Measurements from ENCODE around the gene DHX57. TPM values are rescaled to one million over a fixed set of nuclear protein-coding genes. Genes with fewer than 3 reads are reported as not detected.

Gene DHX57
- total and polyA plus RNA-seq, 5 donors from 2014 or later = 6.2 to 18.0 (median 7.6) TPM

- Histone ChIP-seq H3K4me1 (ENCODE audit: control insufficient read depth, insufficient read depth, low read length, poor library complexity, severe bottlenecking) (peaks cover 15% of the 10 kb centered on the region), H3K9me3 (ENCODE audit: control insufficient read depth in 2 of 2, low read length in 2 of 2) (no peaks in the 10 kb centered on the region), H3K36me3 (ENCODE audit: control insufficient read depth, insufficient read depth, low read length) (no peaks in the 10 kb centered on the region), H3K4me3 (ENCODE audit: low read depth, low read length) (no peak overlapping the region), H3K27ac (ENCODE audit: insufficient read depth, low read length, poor library complexity, severe bottlenecking) (no peak overlapping the region), H3K27me3 (ENCODE audit: control insufficient read depth, insufficient read depth, low read length) (no peaks in the 10 kb centered on the region)
- ATAC-seq (ENCODE audit: low read depth in 2 of 2) = no peak
- Mint-ChIP-seq H3K36me3 (no peaks in the 10 kb centered on the region), H3K4me3 (no peak overlapping the region), H3K9me3 (peaks cover 0 to 2% (median 0%) of the 10 kb centered on the region in 7 donors), H3K27me3 (no peaks in the 10 kb centered on the region), H3K4me1 (peaks cover 7 to 17% (median 15%) of the 10 kb centered on the region in 4 donors), H3K27ac (no peak overlapping the region)
- DNase-seq = no peak
Observed at GRCh38 chr2:38907242-38907641, 31.5 kb upstream of the DHX57 start.

GRCh38 chr2:38905251-38905650 lies 29.5 kb upstream of the DHX57 start:
- no peaks in the 10 kb centered on the region for H3K36me3 ChIP-seq (ENCODE audit: control insufficient read depth, insufficient read depth, low read length)
- H3K27me3 ChIP-seq (ENCODE audit: control insufficient read depth, insufficient read depth, low read length) = no peaks in the 10 kb centered on the region
- no peak for DNase-seq
- ATAC-seq (ENCODE audit: low read depth in 2 of 2) = no peak
- Mint-ChIP-seq H3K4me3 (no peak overlapping the region), H3K36me3 (no peaks in the 10 kb centered on the region), H3K27me3 (no peaks in the 10 kb centered on the region), H3K9me3 (peaks cover 0 to 2% (median 0%) of the 10 kb centered on the region in 7 donors), H3K27ac (peak overlapping the region in 1 of 3 donors; percentile 27), H3K4me1 (peaks cover 7 to 17% (median 15%) of the 10 kb centered on the region in 4 donors)
- H3K9me3 ChIP-seq (ENCODE audit: control insufficient read depth in 2 of 2, low read length in 2 of 2) = no peaks in the 10 kb centered on the region
- H3K4me3 ChIP-seq (ENCODE audit: low read depth, low read length) = no peak overlapping the region
- no peak overlapping the region for H3K27ac ChIP-seq (ENCODE audit: insufficient read depth, low read length, poor library complexity, severe bottlenecking)
- peaks cover 15% of the 10 kb centered on the region for H3K4me1 ChIP-seq (ENCODE audit: control insufficient read depth, insufficient read depth, low read length, poor library complexity, severe bottlenecking)

GRCh38 chr2:38900726-38901125 lies 25.0 kb upstream of the DHX57 start:
- no peaks in the 10 kb centered on the region for H3K9me3 ChIP-seq (ENCODE audit: control insufficient read depth in 2 of 2, low read length in 2 of 2)

GRCh38 chr2:38898256-38898655 lies 22.5 kb upstream of the DHX57 start:
- no peak overlapping the region for H3K4me3 ChIP-seq (ENCODE audit: low read depth, low read length)
- Mint-ChIP-seq H3K9me3 (peaks cover 0 to under 1% (median 0%) of the 10 kb centered on the region in 7 donors), H3K4me1 (no peaks in the 10 kb centered on the region), H3K36me3 (no peaks in the 10 kb centered on the region), H3K27me3 (no peaks in the 10 kb centered on the region), H3K4me3 (no peak overlapping the region), H3K27ac (no peak overlapping the region)
- no peaks in the 10 kb centered on the region for H3K4me1 ChIP-seq (ENCODE audit: control insufficient read depth, insufficient read depth, low read length, poor library complexity, severe bottlenecking)
- ATAC-seq (ENCODE audit: low read depth in 2 of 2) (no peak), DNase-seq (no peak)
- H3K9me3 ChIP-seq (ENCODE audit: control insufficient read depth in 2 of 2, low read length in 2 of 2) = no peaks in the 10 kb centered on the region
- no peaks in the 10 kb centered on the region for H3K36me3 ChIP-seq (ENCODE audit: control insufficient read depth, insufficient read depth, low read length)
- no peaks in the 10 kb centered on the region for H3K27me3 ChIP-seq (ENCODE audit: control insufficient read depth, insufficient read depth, low read length)
- no peak overlapping the region for H3K27ac ChIP-seq (ENCODE audit: insufficient read depth, low read length, poor library complexity, severe bottlenecking)

More at GRCh38 chr2:38900726-38901125, 25.0 kb upstream of the DHX57 start:
- no peaks in the 10 kb centered on the region for H3K27me3 Mint-ChIP-seq
- DNase-seq (no peak), ATAC-seq (ENCODE audit: low read depth in 2 of 2) (no peak)
- Histone ChIP-seq H3K4me3 (ENCODE audit: low read depth, low read length) (no peak overlapping the region), H3K27me3 (ENCODE audit: control insufficient read depth, insufficient read depth, low read length) (no peaks in the 10 kb centered on the region), H3K4me1 (ENCODE audit: control insufficient read depth, insufficient read depth, low read length, poor library complexity, severe bottlenecking) (no peaks in the 10 kb centered on the region), H3K36me3 (ENCODE audit: control insufficient read depth, insufficient read depth, low read length) (no peaks in the 10 kb centered on the region), H3K27ac (ENCODE audit: insufficient read depth, low read length, poor library complexity, severe bottlenecking) (no peak overlapping the region)
- no peaks in the 10 kb centered on the region for H3K36me3 Mint-ChIP-seq
- H3K4me3 Mint-ChIP-seq = no peak overlapping the region
- H3K4me1 Mint-ChIP-seq = no peaks in the 10 kb centered on the region
- no peak overlapping the region for H3K27ac Mint-ChIP-seq
- H3K9me3 Mint-ChIP-seq = peaks cover 0 to 2% (median 0%) of the 10 kb centered on the region in 7 donors

GRCh38 chr2:38892819-38893218 lies 17.1 kb upstream of the DHX57 start:
- Histone ChIP-seq H3K9me3 (ENCODE audit: control insufficient read depth in 2 of 2, low read length in 2 of 2) (no peaks in the 10 kb centered on the region), H3K4me3 (ENCODE audit: low read depth, low read length) (no peak overlapping the region), H3K27ac (ENCODE audit: insufficient read depth, low read length, poor library complexity, severe bottlenecking) (no peak overlapping the region), H3K27me3 (ENCODE audit: control insufficient read depth, insufficient read depth, low read length) (no peaks in the 10 kb centered on the region), H3K36me3 (ENCODE audit: control insufficient read depth, insufficient read depth, low read length) (no peaks in the 10 kb centered on the region), H3K4me1 (ENCODE audit: control insufficient read depth, insufficient read depth, low read length, poor library complexity, severe bottlenecking) (no peaks in the 10 kb centered on the region)
- H3K4me3 Mint-ChIP-seq = no peak overlapping the region
- DNase-seq (no peak), ATAC-seq (ENCODE audit: low read depth in 2 of 2) (no peak)
- no peaks in the 10 kb centered on the region for H3K36me3 Mint-ChIP-seq
- H3K27ac Mint-ChIP-seq = no peak overlapping the region
- peaks cover 6% of the 10 kb centered on the region for H3K27me3 Mint-ChIP-seq
- peaks cover 0 to 2% (median 0%) of the 10 kb centered on the region in 7 donors for H3K9me3 Mint-ChIP-seq
- H3K4me1 Mint-ChIP-seq = no peaks in the 10 kb centered on the region

GRCh38 chr2:38889575-38889974 lies 13.8 kb upstream of the DHX57 start, which contains the start of gene ARHGEF33:
Gene ARHGEF33, plus strand, starts transcription at chr2:38889875. Its CDS starts 29,573 bp downstream, at chr2:38919448.
- no peaks in the 10 kb centered on the region for H3K36me3 ChIP-seq (ENCODE audit: control insufficient read depth, insufficient read depth, low read length)
- H3K9me3 Mint-ChIP-seq = peaks cover 0 to 2% (median 0%) of the 10 kb centered on the region in 7 donors
- H3K4me3 Mint-ChIP-seq = no peak within 1 kb of the TSS
- H3K4me1 Mint-ChIP-seq = no peaks in the 10 kb centered on the region
- H3K27ac Mint-ChIP-seq = no peak within 1 kb of the TSS
- peaks cover 3% of the 10 kb centered on the region for H3K36me3 Mint-ChIP-seq
- DNase-seq (no peak), ATAC-seq (ENCODE audit: low read depth in 2 of 2) (no peak)
- peaks cover 6% of the 10 kb centered on the region for H3K27me3 Mint-ChIP-seq
- H3K27me3 ChIP-seq (ENCODE audit: control insufficient read depth, insufficient read depth, low read length) = no peaks in the 10 kb centered on the region
- no peak within 1 kb of the TSS for H3K4me3 ChIP-seq (ENCODE audit: low read depth, low read length)
- H3K9me3 ChIP-seq (ENCODE audit: control insufficient read depth in 2 of 2, low read length in 2 of 2) = no peaks in the 10 kb centered on the region
- no peak within 1 kb of the TSS for H3K27ac ChIP-seq (ENCODE audit: insufficient read depth, low read length, poor library complexity, severe bottlenecking)
- no peaks in the 10 kb centered on the region for H3K4me1 ChIP-seq (ENCODE audit: control insufficient read depth, insufficient read depth, low read length, poor library complexity, severe bottlenecking)

GRCh38 chr2:38889045-38889444 lies 13.3 kb upstream of the DHX57 start:
- no peak overlapping the region for H3K4me3 ChIP-seq (ENCODE audit: low read depth, low read length)
- peaks cover 0 to 2% (median 0%) of the 10 kb centered on the region in 7 donors for H3K9me3 Mint-ChIP-seq
- H3K27ac Mint-ChIP-seq = no peak overlapping the region
- H3K4me1 ChIP-seq (ENCODE audit: control insufficient read depth, insufficient read depth, low read length, poor library complexity, severe bottlenecking) = no peaks in the 10 kb centered on the region
- peaks cover 3% of the 10 kb centered on the region for H3K36me3 Mint-ChIP-seq
- H3K36me3 ChIP-seq (ENCODE audit: control insufficient read depth, insufficient read depth, low read length) = no peaks in the 10 kb centered on the region
- no peaks in the 10 kb centered on the region for H3K4me1 Mint-ChIP-seq
- DNase-seq (no peak), ATAC-seq (ENCODE audit: low read depth in 2 of 2) (no peak)
- no peaks in the 10 kb centered on the region for H3K27me3 ChIP-seq (ENCODE audit: control insufficient read depth, insufficient read depth, low read length)
- peaks cover 6% of the 10 kb centered on the region for H3K27me3 Mint-ChIP-seq
- no peak overlapping the region for H3K27ac ChIP-seq (ENCODE audit: insufficient read depth, low read length, poor library complexity, severe bottlenecking)
- H3K9me3 ChIP-seq (ENCODE audit: control insufficient read depth in 2 of 2, low read length in 2 of 2) = no peaks in the 10 kb centered on the region
- no peak overlapping the region for H3K4me3 Mint-ChIP-seq

- DNase-seq = no peak
- Mint-ChIP-seq H3K4me1 (no peaks in the 10 kb centered on the region), H3K36me3 (peaks cover 3% of the 10 kb centered on the region), H3K27ac (no peak overlapping the region), H3K27me3 (peaks cover 6% of the 10 kb centered on the region), H3K4me3 (no peak overlapping the region), H3K9me3 (peaks cover 0 to under 1% (median 0%) of the 10 kb centered on the region in 7 donors)
- no peaks in the 10 kb centered on the region for H3K4me1 ChIP-seq (ENCODE audit: control insufficient read depth, insufficient read depth, low read length, poor library complexity, severe bottlenecking)
- H3K27me3 ChIP-seq (ENCODE audit: control insufficient read depth, insufficient read depth, low read length) = no peaks in the 10 kb centered on the region
- no peaks in the 10 kb centered on the region for H3K9me3 ChIP-seq (ENCODE audit: control insufficient read depth in 2 of 2, low read length in 2 of 2)
- H3K36me3 ChIP-seq (ENCODE audit: control insufficient read depth, insufficient read depth, low read length) = no peaks in the 10 kb centered on the region
- no peak overlapping the region for H3K4me3 ChIP-seq (ENCODE audit: low read depth, low read length)
- H3K27ac ChIP-seq (ENCODE audit: insufficient read depth, low read length, poor library complexity, severe bottlenecking) = no peak overlapping the region
- no peak for ATAC-seq (ENCODE audit: low read depth in 2 of 2)
Observed at GRCh38 chr2:38887902-38888554, 12.3 kb upstream of the DHX57 start.
